Inflammatory macrophage treated with lipopolysaccharide for 4 hours (primary cell): ENCODE data around the gene NCOA7.
A peak's percentile ranks its signal among the peaks of the same experiment; 100 is the strongest.
"Not testable (repeated sequence)": the region's sequence is repeated elsewhere in the genome, so short reads cannot be mapped to it uniquely, and the experiment has no call there.

ENCODE experiments used
- DNase-seq: peaks from one replicate; pipeline ENCODE4 v3.0.0-alpha.2; 2020

NCOA7 gene

DNA sequence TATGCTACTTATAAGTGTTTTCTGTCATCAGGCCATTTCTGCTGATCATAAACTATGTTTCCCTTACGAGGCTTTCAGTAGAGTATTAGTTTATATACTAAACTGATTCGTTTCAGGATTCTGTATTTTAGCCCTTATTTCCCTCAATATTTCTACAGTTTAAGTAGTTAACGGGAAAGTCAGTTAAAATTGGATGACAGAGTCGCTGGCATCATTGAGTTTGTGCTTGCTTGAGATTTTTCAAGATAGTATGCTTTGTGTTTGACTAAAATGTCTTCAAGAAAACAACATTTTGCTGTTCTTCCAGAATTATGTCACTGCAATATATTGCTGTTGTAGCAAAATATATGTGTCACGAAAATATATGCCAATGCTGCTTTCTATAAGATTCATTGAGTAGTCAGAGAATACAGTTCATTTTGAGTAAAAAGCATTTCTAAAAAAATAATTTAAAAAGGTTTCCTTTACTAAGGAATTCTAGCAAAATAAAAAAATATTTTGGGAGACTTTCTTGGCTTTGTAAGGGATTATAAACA, 51.4 kb downstream of the NCOA7 start:
- DNase-seq, result no peak

DNA sequence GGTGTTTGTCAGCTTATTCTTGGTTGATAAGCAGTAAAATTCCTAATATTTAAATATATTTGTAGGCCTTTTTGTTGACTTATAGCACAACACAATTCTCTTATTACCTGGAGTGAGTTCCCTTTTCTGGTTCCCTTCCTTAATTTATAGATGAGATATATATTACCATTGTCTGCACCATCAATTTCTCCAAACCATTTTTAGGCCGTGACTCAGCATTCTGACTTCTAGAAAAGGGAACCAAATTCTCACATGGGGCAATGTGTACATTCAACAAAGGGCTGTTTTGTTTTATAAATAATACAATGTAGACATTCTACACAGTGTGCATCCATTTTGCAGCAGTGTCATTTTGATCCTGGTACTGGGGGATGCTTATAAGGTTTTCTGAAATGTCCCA, 52.8 kb downstream of the NCOA7 start:
- DNase-seq, result peak; percentile 83

DNA sequence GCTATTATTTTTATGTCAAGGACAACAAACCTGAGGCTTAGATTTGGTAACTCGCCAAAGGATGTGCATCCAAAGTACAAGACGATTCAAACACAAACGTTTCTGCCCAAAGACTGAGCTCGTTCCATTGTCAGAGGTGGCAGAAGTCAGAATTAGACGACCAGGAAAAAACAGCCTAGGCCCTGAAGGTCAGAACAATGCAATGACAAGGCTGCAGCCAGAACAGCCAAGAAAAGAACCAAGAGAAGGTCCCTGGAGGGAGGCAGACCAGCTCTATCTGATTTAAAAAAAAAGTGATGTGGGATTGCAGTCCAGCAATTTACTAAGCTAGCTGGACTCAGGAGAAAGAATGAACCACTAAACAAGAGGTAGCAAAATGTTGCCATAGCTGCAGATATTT, 54.2 kb downstream of the NCOA7 start:
- no peak for DNase-seq

DNA sequence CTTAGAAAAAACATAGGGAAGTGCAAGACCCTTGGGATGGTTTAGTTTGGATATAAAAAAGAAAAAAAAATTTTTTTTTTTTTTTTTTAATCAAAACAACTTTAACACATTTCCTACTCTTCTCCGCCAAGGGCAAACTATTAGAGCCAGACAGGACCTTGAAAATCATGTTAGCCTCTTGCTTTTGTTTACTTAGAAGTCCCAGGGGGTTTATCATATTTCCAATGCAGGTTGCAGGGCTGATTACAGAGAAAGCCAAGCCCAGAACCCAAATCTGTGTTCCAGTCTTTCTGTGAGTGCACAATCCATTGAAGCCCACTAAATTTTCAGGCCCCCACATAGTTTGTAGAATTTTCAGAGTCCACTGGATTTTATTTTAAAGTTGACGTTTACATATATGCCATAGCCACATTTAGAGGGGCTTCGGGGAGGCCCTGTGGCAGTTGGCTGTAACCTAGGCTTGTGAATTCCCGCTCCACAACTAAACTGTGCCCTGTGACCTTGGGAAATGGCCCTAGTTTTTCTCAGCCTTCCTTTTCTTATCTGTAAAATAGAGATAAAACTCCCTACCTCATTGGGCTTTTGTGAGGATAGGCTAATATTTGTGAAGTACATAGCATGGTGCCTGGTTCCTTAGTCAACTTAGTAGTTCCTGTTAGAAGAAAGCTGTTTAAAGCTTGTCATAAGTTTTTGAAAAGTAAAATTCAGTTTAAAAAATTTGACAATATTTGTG, 55.7 kb downstream of the NCOA7 start:
- no peak for DNase-seq

DNA sequence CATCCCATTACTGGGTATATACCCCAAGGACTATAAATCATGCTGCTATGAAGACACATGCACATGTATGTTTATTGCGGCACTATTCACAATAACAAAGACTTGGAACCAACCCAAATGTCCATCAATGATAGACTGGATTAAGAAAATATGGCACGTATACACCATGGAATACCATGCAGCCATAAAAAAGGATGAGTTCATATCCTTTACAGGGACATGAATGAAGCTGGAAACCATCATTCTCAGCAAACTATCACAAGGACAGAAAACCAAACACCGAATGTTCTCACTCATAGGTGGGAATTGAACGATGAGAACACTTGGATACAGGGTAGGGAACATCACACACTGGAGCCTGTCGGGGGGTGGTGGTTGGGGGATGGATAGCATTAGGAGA, 57.5 kb downstream of the NCOA7 start:
- DNase-seq, result not testable (repeated sequence)

DNA sequence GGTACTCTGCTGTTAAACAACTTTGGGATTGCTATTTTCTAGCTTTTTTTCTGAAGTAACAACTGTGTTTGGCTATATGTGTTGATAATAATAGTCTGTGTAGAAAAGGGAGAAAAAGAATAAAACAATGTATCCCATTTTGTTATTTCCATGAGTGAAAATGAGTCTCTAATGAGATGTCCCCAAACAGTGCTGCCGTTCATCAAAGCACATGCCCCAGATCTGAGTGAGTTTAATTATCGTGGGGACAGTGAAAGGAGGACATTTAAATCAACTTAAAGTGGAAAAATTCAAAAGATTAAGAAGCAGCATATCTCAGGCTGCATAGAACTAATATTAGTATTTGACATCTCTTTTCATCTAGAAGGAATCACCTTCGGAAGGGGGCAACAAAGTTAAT, 59.6 kb downstream of the NCOA7 start:
- no peak for DNase-seq

DNA sequence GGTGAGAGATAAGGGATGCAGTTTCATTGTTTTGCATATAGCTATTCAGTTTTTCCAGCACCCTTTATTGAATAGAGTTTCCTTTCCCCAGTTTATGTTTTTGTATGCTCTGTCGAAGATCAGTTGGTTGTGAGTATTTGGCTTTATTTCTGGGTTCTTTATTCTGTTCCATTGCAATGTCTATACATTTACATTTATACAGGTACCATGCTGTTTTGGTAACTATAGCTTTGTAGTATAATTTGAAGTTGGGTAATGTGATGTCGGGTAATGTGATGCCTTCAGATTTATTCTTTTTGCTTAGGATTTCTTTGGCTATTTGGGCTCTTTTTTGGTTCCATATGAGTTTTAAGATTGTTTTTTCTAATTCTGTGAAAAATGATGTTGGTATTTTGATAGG, 61.8 kb downstream of the NCOA7 start:
- DNase-seq, result no peak

DNA sequence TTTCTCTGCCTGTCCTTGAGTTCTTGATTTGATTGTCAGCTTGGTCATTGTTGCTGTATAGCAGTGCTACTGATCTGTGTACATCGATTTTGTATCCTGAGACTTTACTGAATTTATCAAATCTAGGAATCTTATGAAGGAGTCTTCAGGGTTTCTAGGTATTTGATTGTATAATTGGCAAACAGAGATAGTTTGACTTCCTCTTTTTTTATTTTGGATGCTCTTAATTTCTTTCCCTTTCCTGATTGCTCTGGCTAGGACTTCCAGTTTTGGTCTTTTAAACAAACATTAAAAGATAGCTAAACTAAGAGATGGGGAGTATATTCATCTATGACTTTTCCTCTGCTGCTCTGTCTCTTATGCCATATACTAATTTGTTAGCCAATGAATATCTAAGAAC, 62.4 kb downstream of the NCOA7 start:
- DNase-seq, result no peak

DNA sequence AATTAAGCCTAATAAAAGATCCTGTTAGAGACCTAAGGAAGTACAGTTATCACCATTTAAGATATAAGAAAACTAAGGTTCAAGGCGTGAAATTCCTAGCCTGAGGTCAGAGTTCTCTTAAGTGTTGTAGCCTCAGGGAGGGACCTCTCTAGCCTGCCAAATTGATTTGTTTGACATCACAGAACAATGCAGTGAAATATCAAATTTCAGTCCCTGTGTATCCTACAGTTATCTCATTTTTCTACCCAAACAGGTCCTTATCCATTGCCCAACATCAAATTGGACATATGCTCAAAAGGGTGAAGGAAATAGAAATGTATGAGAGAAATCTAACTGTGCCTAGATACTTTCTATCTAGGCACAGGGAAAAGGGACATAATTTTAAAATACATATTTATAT, 63.0 kb downstream of the NCOA7 start:
- DNase-seq, result no peak

DNA sequence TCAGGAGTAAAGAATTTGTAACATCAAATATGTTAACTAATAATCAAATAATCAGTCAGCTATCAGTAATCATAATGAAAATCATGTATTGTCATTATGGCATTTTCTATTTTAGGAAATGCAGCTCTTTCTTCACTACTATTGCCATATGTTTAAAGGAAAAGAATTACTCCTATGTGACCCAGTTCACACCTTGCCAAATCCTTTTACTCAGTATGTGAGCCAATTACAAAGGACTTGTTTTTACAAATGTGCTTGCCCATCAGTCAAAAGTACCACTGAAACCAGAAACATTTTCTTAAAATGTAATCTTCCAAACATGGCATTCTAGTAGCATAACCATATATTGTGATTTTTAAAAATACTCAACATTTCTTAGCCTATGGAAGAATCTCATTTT, 63.6 kb downstream of the NCOA7 start:
- DNase-seq, result no peak

DNA sequence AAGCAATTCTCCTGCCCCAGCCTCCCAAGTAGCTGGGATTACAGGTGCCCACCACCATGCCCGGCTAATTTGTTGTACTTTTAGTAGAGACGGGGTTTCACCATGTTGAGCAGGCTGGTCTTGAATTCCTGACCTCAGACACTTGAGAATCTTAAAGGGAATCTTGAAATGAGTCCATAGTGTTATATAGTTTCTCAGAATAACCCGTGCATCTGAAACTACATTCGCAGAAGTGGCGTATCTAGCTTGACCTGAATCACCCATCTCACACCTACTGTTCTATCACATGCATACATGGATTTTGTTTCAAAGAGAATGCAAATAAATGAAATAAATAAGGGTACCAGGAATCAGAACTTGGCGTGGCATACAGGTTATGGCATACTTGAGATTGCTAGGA, 65.0 kb downstream of the NCOA7 start:
- DNase-seq, result no peak

DNA sequence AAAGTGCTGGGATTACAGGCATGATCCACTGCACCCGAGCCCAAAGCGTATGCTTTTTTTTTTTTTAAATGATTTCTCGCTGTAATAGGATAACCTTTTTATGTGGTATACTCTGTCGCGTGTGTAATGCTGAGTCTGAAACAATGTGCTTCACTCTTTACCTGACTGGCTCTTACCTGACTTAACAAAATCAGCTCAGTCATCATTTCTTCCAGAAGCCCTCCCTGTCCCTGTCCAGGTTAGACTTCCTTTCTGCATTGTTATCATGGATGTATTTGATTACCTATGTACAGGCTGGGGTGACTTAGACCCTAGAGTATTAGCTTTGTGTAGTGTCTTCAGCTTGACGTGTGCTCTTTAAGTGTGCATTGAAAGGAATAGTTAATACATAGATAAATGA, 67.1 kb downstream of the NCOA7 start:
- DNase-seq, result no peak

DNA sequence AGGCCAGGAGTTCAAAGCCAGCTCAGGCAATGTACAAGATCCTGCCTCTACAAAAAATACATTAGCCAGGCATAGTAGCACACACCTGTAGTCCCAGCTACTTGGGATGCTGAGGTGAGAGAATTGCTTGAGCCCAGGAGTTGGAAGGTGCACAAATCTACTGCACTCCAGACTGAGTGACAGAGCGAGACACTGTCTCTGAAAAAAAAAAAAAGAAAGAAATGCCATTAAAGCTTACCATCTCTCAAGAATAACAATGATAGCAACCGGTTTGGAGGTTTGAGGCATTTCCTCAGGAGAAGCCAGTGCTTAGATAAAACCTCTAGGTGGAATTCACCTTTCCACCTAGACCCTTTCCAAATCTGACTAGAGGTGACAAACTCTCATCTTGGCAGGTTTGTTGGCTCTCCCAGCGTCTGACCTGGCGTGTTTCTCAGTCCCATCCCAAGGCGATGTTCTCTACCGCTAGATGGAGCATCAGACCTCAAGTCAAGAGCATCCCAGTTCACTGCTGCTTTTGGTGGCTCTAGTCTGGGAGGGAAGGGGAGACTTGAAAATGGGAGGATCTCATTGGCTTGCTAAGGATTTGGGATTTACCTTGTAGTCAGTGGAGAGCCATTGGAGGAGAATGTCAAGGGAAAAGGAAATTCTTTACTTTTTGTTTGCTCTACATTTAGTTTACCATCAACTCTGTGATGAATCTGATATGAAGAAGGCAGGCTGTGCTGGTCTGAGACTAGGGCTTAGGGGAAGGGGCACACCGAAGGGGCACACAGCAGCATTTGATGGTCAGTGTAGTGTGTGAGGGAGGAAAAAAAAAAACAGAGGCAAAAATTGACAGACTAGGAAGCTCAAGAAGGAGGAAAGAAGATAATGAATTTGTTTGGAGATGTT, 67.9 kb downstream of the NCOA7 start:
- DNase-seq, result peak; percentile 40

DNA sequence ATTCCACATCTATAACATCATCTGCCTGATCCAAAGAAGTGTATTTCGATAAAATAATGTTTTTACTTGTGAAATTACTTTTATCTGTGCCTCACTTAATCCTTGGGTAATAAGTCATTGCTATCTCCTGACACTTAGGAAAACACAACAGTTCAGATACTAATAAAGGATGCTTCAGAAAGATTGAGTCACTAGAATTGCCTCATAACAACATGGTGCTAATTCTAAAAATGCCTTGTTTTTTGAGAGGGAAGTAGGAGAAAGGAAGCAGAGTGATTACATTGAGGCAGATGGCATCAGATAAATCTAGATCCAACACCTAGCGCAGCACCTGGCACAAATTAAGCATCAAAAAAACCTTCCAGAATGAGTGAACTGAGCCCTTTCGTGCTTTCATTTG, 69.0 kb downstream of the NCOA7 start:
- peak; percentile 69 for DNase-seq

DNA sequence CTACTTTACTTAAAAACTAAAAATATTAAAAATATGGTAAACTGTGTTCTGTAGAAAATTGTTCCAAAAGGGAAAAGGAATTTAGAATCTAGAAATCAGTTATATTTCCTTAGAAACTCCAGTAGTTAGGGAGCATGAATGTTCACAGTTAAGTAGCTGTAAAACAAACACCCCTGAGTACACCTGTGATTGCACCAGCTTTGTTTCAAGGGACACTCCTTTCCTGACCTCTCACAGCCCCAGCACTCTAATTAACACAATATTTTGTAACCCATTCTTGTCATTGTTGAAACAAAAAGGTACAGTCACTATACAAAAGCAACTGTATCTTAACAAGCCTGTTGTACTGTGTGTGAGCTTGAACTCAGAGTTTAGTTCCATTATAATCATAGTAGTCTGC, 72.3 kb downstream of the NCOA7 start:
- DNase-seq, result no peak

DNA sequence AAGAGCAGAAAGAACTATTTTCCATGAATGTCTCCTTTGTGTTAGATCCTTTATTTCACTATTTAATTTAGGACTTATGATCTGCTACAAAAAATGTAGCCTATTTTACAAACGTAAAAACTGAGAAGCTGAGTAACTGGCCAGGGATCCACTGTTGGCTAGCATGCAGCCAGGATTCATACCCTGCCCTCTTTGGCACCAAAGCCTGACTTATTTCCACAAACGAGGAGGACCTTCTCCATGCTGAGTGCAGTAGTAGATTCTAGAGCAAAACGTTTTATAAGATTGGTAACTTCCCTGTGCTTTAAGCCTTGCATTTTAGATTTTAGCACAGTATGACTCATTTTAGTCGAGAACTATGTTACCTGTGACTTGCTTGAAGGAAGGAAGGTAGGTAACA, 74.3 kb downstream of the NCOA7 start:
- no peak for DNase-seq

DNA sequence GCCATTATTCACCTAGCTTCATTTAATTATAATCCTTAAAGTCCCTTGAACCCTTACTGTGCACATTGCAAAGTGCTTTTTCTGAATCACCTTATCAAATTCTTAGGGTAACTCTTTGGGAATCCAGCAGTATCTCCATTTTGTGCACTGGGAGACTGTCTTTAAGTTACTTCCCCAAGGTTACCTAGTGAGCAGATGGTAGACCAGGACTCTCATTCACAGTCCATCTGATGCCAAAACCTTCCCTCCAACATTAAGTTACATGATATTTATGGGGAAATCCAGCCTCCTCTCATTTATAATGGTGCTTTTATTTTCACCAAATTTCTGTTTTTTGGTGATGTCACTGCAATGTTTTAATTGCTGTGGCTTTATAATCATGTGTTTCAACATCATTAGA, 75.7 kb downstream of the NCOA7 start:
- no peak for DNase-seq

DNA sequence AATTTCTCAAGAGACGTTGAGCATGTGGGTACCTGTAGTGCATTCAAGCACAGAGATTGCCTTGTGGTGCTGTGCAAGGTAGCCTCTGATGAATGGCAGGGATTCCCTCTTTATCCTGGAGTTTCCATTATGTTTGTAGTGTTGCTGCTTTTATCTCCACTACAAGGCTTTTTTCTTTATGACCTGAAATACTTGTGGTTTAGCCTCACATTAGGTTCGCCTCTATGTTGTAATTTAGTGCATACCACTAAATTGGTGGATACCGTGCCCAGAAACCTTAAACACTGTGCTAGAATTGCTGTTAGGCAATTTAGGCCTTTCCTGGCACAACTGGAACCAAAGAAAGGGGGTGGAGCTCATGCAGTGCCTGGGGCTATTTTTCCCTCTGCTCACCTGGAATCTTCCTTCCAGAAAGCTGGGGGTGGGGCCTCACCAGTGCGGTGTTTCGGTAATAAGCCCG, 76.8 kb downstream of the NCOA7 start:
- no peak for DNase-seq

DNA sequence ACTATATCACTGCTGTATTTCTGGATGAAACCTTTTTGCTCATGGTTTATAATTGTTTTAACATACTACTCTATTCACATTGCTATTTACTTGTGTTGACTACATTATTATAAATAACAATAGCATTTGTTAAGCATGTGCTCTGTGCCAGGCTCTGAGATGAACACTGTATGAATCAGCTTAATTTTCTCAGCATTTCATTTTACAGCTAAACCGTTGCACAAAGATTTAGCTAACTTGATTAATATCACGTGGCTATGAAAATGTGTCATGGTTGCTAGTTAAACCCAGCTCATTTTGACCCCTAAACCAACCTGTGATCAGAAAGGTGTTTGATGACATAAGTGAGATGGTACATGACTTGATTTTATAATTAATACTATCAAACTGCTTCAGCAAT, 77.5 kb downstream of the NCOA7 start:
- DNase-seq, result no peak

DNA sequence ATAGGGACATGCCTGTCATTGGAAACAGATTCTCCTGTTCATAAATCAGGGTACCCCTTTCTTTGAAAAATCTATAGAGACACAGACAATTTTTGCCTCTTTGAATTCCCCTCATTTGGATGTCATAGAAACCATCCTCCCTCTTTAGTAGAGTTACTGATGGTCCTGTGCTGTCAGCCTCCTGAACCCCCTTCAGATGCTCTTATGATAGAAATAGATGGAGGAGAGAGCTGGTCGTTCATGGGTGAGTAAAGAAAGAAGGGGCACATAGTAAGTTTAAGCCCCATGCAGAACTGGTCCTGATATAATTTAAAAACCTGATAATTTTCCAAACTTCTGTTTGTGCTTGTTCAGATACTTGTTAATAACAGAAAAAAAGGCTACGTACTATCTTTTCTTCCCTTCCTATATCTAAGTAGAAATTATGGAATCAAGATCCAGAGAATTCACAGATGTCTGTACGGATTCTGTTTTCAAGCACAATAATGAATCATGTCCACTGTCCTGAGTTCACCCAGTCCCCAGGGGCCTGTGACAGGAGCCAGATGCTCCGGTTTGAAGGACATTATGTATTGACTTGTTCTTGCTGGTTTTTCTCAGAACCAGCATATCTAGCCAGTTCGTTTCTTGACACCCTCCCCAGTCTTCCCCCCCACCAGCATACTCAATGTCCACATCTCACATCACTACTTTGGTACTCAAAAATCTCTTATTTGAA, 78.1 kb downstream of the NCOA7 start:
- DNase-seq, result no peak

DNA sequence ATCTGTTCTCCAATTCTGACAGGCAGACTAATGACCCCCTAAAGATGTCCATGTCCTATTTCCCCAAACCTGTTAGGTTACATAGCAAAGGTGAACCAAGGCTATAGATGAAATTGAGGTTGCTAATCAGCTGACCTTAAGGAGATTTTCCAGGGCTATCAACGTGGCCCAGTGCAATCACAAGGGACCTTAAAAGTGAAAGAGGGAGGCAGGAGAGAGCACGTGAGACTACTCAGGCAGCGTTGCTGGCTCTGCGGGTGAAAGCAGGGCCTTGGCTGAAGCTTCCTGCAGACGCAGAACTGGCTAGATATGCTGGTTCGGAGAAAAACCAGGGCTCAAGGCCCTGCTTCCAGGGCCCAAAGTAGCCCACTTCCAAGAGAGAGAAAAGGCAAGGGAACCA, 78.7 kb downstream of the NCOA7 start:
- DNase-seq, result no peak

DNA sequence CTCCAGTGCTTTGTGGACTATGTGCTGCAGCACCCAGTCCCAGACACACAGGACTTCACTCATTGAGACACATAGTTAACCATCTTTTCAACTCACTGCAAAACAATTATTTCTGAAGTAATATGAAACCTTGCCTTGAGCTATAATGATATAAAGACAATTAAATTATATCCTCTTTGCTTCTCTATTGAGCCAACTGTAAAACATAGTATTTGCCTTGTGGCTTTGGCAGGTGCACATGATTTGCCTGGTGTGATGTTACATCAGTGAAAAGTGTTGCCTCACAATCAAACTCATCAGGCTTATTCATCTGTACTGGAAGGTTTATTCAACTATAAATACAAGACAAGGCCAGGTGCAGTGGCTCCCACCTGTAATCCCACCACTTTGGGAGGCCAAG, 80.6 kb downstream of the NCOA7 start:
- no peak for DNase-seq

DNA sequence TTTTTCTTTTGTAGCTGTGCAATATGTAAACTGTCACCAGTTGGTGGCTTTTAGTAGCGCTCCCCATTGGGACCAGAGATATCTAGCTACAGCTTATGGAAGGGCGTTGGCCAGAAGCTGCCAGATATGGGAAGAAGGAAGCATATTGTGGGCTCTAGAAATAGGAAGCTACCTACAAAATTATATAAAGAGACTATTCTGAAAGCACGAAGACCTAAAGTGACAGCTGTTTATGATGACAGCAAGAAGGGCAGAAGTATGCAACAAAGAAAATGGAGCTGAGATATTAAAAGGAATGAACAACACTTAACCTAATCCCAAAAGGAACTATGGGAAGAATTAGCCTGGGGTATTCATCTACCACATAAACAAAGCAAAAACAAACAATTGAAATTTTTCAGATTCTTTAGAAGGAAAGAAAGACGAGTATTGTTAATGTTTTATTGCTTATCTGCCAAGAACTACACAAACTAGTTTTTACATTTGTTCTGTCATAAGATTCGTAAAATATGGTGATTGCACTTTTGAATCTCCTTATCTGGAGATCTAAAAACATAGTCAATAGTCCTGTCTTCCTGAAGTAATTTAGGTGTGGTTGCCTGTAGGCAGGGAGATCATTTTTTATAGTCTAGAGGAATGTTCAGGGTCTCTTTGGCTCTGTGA, 81.6 kb downstream of the NCOA7 start:
- peak; percentile 10 for DNase-seq
